OCI-LY7 (cell line): ENCODE data around the gene PEX10. TPM values are rescaled to one million over a fixed set of nuclear protein-coding genes. Genes with fewer than 3 reads are reported as not detected.

Source experiments
- BruUV-seq: library from RNA; stranded (reverse); fragments of 400-500 nt; replicated peaks from 2 replicates; lab custom pipeline; 2021; lab: Mats Ljungman, UMichigan
- CTCF ChIA-PET: fragments of 300-600 bp; sonication (Branson Sonifier 250); formaldehyde crosslinking; loops from one replicate; lab custom pipeline; 2022; ENCODE audit warnings: antibody characterized with exemption; ENCODE audit not compliant: unreplicated experiment; lab: Charles Lee
- POLR2A ChIA-PET: fragments of 300-600 bp; sonication (Branson Sonifier 250); formaldehyde crosslinking; loops from one replicate; lab custom pipeline; 2022; ENCODE audit warnings: antibody characterized with exemption; lab: Charles Lee
- DNase-seq: peaks from one replicate; pipeline ENCODE4 v3.0.0-alpha.2; 2015; ENCODE audit warnings: low spot score
- H2AFZ ChIP-seq: fragments of 200-600 bp; sonication (generic), shearing (Covaris generic); 2 replicates; pipeline ENCODE4 v1.6.1; 2014; ENCODE audit warnings: mild to moderate bottlenecking, antibody characterized with exemption, low read length, moderate library complexity
- H3K27ac ChIP-seq: fragments of 200-600 bp; sonication (generic); 2 replicates; pipeline ENCODE4 v1.5.1; 2014; ENCODE audit warnings: mixed run types, low read depth, mild to moderate bottlenecking, moderate library complexity, low read length, inconsistent platforms; ENCODE audit not compliant: poor library complexity, severe bottlenecking
- H3K36me3 ChIP-seq: fragments of 200-600 bp; sonication (generic); 2 replicates; pipeline ENCODE4 v1.6.1; 2014; ENCODE audit warnings: mild to moderate bottlenecking, antibody characterized with exemption, low read length, moderate library complexity, mixed read lengths; ENCODE audit not compliant: insufficient read depth
- H3K4me1 ChIP-seq: fragments of 200-600 bp; sonication (generic); 2 replicates; pipeline ENCODE4 v1.5.1; 2014; ENCODE audit warnings: mild to moderate bottlenecking, low read length; ENCODE audit not compliant: insufficient read depth, poor library complexity, severe bottlenecking
- H3K4me2 ChIP-seq: fragments of 200-600 bp; sonication (generic); 2 replicates; pipeline ENCODE4 v1.6.1; 2014; ENCODE audit warnings: mild to moderate bottlenecking, low read length
- H3K4me3 ChIP-seq: fragments of 200-600 bp; sonication (generic); 2 replicates; pipeline ENCODE4 v1.5.1; 2014; ENCODE audit warnings: mild to moderate bottlenecking, low read depth, low read length; ENCODE audit not compliant: poor library complexity, severe bottlenecking
- H3K79me2 ChIP-seq: fragments of 200-600 bp; sonication (generic); 2 replicates; pipeline ENCODE4 v1.6.1; 2016; ENCODE audit warnings: low read depth, mild to moderate bottlenecking, low read length, moderate library complexity, mixed read lengths; ENCODE audit not compliant: insufficient read depth
- H3K9me2 ChIP-seq: fragments of 200-600 bp; sonication (generic); 2 replicates; pipeline ENCODE4 v1.6.1; 2016; ENCODE audit warnings: mild to moderate bottlenecking, low read length, mixed read lengths; ENCODE audit not compliant: insufficient read depth
- H3K9me3 ChIP-seq: fragments of 200-600 bp; sonication (generic); 2 replicates; pipeline ENCODE4 v1.6.1; 2014; ENCODE audit warnings: mild to moderate bottlenecking, mixed run types, low read length, mixed read lengths
- H4K20me1 ChIP-seq: fragments of 200-600 bp; sonication (generic); 2 replicates; pipeline ENCODE4 v1.6.1; 2014; ENCODE audit warnings: mild to moderate bottlenecking, antibody characterized with exemption, low read length, moderate library complexity, mixed read lengths; ENCODE audit not compliant: insufficient read depth
- CTCF ChIP-seq: fragments of 200-600 bp; sonication (generic); conservative IDR thresholded peaks from 2 replicates; pipeline ENCODE4 v1.5.1; 2014; ENCODE audit warnings: mild to moderate bottlenecking, antibody characterized with exemption, low read length, moderate library complexity, mixed read lengths
- EZH2phosphoT487 ChIP-seq: fragments of 200-600 bp; sonication (generic); IDR thresholded peaks from 2 replicates; pipeline ENCODE4 v1.6.1; 2018; ENCODE audit warnings: low read depth, borderline replicate concordance, mild to moderate bottlenecking, mixed run types, antibody characterized with exemption, low read length, moderate library complexity, mixed read lengths
- intact Hi-C: fragments of 100-400 bp; cut with micrococcal nuclease; formaldehyde crosslinking; loops from one replicate; pipeline ENCODE4 v1.10.0; 2022; ENCODE audit not compliant: unreplicated experiment
- total RNA-seq, 2 experiments: library from RNA; depleted of rRNA in 1 of 2; stranded (reverse); fragments of >200 nt in 1 of 2; shearing (Covaris generic) in 1 of 2; gene quantifications; 2 replicates each; pipeline ENCODE4 v1.2.3, GENCODE V29; 2014 to 2022

PEX10 gene
- total RNA-seq, 2 experiments from 2014 or later, result 23.3 to 24.5 TPM

- TF ChIP-seq CTCF (no peak), EZH2phosphoT487 (no peak)
- intact Hi-C loops, result loop anchor here (1.0 kb wide), 2 partner anchors 21 to 157 kb away; partner anchors contain the start of gene PEX10
- POLR2A ChIA-PET, result interaction anchor here (0.7 to 1.6 kb wide), 2 partner anchors 156 to 202 kb away, joined by 3 to 5 read pairs; no protein-coding TSS in a partner anchor
- Histone ChIP-seq H3K4me3 (peak within 1 kb of the TSS; percentile 87), H3K79me2 (peaks cover 38% of the 10 kb centered on the region), H3K4me2 (peak within 1 kb of the TSS; percentile 96), H3K27ac (peak within 1 kb of the TSS; percentile 70), H2AFZ (peak within 1 kb of the TSS; percentile 38; the same call in 1 of the 2 replicates), H3K36me3 (peaks cover 36% of the 10 kb centered on the region), H4K20me1 (peaks cover 5% of the 10 kb centered on the region; the same call in 1 of the 2 replicates), H3K4me1 (peaks cover 53% of the 10 kb centered on the region), H3K9me2 (no peaks in the 10 kb centered on the region), H3K9me3 (no peaks in the 10 kb centered on the region)
- CTCF ChIA-PET, result no interaction called here
- peak; percentile 99 for DNase-seq
- BruUV-seq, result no TSS peak
These were observed 21.1 kb downstream of the PEX10 start, which contains the start of the genes MORN1 and RER1 for GRCh38 chr1:2391041-2391930. Gene MORN1 (minus strand): TSS chr1:2391554. CDS start chr1:2391533, 21 bp downstream. Gene RER1 (plus strand): TSS chr1:2391841. CDS start chr1:2395791, 3,950 bp downstream.

- TF ChIP-seq EZH2phosphoT487, result no peak
- intact Hi-C loops, result no loop called here
- Histone ChIP-seq H3K4me3 (peak overlapping the region; percentile 87), H3K4me1 (peaks cover 53% of the 10 kb centered on the region), H2AFZ (no peak overlapping the region), H3K9me2 (no peaks in the 10 kb centered on the region), H3K9me3 (no peaks in the 10 kb centered on the region), H3K27ac (peak overlapping the region; percentile 70), H3K79me2 (peaks cover 32% of the 10 kb centered on the region), H3K4me2 (peak overlapping the region; percentile 81), H4K20me1 (peaks cover 5% of the 10 kb centered on the region; the same call in 1 of the 2 replicates), H3K36me3 (peaks cover 20% of the 10 kb centered on the region)
- peak; percentile 35 for DNase-seq
- no TSS peak for BruUV-seq
- ChIA-PET POLR2A (interaction anchor here (1.6 kb wide), 1 partner anchor 200 kb away, joined by 5 read pairs; no protein-coding TSS in a partner anchor), CTCF (no interaction called here)
These were observed 22.7 kb downstream of the PEX10 start for GRCh38 chr1:2389644-2390043.
